OCI-LY3 (cell line): ENCODE data around the gene JMJD7.

Experiments
- CTCF ChIP-seq: fragments of 200-600, 300-600 bp; sonication (generic); IDR thresholded peaks from 2 replicates; pipeline ENCODE4 v1.5.1; 2014; ENCODE audit warnings: antibody characterized with exemption, low read length, low read depth
- EZH2phosphoT487 ChIP-seq: fragments of 200-600 bp; shearing (Covaris generic); IDR thresholded peaks from 2 replicates; pipeline ENCODE4 v1.6.1; 2018; ENCODE audit warnings: antibody characterized with exemption, mixed run types, low read depth

- no peak for TF ChIP-seq CTCF
- no peak for TF ChIP-seq EZH2phosphoT487
Observed at GRCh38 chr15:41783296-41783695, 44.6 kb upstream of the JMJD7 start.
